GM19455 (cell line): ENCODE measurements around the gene ZFAND5.

ENCODE experiments used
- ATAC-seq: cut with Tn5 transposase; IDR thresholded peaks from one replicate; pipeline ENCODE4 v1.9.1; 2021; ENCODE audit not compliant: unreplicated experiment

ZFAND5 gene

DNA sequence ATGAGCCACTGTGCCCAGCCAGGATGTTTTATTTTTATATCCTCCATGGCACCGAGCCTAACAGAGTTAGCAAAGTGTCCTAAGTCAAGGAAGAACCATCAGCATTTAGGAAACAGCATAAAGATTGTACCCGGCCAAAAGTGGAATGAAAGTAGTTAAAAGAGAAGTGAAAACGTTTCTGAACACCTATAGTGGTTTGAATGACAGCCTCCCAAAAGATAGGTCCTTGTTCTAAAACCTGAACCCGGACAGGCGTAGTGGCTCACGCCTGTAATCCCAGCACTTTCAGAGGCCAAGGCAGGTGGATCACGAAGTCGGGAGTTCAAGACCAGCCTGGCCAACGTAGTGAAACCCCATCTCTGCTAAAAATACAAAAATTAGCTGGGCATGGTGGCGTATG lies 37.4 kb downstream of the ZFAND5 start:
- peak; percentile 57 for ATAC-seq

DNA sequence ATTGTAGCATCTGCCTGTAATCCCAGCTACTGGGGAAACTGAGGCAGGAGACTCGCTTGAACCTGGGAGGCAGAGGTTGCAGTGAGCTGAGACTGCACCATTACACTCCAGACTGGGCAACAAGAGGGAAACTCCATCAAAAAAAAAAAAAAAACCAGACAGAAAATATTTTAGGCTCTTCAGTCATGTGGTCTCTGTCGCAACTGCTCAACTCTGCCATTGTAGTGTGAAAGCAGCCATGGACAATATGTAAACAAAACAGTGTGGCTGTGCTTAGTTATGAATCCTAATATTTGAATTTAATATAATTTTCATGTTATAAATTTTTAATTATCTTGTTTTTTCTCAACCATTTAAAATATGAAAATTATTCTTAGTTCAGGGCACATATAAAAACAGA lies 38.4 kb downstream of the ZFAND5 start:
- ATAC-seq: no peak

DNA sequence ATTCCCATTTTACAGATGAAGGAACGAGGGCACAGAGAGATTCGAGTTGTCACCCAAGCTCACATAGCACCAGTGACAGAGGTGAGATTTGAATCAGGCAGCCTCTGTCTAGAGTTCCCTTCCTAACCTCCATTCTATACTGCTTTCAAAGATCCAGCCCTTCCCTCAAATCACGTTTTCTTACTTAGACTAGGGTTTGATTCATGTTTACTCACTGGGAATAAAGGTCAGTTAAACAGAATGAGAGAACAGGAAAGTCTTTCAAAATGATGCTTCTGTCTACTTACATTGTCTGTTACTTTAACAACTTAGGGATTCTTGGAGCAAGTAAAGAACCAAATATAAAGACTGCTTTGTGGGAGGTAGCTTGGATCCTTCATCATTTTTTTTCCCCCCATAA lies 40.0 kb downstream of the ZFAND5 start:
- ATAC-seq: no peak

DNA sequence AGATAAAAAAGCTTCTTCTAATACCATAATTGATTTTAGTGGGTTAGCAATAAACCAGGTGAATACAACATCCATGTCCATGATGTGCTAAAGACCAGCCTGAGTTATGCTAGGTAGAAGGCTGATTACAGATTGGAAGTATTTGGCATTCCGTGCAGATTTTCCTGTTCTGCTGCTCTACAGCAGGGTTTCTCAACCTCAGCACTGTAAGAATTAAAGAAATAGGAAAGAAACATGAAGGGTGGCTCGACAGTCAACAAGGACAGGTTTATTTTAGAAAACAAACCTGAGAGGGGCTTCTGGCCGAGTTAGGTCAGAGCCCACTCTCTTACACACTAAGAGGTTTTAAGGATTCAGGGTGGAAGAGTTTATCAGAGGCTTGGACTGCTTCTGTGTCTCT lies 42.3 kb downstream of the ZFAND5 start:
- ATAC-seq: no peak

DNA sequence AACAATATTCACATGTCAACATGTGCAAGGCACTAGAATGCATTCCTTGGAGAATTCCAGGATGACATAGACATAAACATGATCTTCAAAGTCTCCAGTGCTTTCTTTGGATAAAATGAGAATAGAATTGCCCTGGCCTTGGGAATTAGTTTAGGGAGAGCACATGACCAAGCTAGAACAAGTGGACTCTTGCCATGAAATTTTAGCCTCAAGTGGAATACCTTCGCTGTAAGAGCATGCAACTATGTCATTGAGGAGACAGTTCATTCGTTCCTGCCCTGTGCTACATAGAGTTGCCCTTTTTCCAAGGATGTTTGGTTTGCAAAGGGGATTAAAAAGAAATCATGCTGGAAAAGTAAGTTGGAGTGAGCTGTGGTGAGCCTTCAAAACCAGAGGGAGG lies 42.7 kb downstream of the ZFAND5 start:
- ATAC-seq: no peak

DNA sequence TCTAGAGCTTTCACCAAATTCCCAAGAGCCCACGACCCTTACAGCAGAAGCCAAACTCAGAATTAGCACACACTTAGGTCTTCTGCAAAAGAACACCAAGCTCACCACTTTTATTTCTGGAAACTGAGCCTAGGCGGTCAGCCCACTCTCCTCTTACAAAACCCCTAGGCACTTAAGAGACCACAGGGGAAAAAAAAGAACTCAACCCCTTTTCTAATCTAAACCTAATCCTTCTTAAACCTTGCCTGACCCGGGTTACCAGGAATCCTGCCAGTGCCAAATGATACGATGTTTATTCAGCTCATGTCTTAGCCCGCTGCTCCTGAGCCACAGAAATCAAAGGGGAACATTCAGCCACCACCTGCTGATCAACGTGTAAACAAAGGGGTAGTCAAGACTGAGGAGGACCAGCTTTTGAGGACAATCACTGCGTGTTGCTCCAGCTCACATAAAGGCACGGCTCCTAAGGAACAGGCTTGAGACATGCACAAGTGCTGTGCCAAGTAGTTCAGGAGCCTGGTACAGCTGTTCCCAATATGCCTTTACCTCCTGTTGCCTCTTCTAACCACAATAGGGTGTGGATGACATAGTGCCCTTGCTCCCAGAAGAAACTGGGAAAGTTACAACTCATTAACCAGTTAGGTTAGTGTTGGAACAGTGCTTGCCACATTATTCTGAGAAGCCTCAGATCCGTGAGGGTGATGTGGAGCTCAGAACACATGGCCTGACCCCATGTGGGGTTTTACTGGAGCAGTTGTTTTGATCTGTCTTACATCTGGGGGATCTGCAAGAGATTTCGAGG lies 49.3 kb downstream of the ZFAND5 start:
- no peak for ATAC-seq

DNA sequence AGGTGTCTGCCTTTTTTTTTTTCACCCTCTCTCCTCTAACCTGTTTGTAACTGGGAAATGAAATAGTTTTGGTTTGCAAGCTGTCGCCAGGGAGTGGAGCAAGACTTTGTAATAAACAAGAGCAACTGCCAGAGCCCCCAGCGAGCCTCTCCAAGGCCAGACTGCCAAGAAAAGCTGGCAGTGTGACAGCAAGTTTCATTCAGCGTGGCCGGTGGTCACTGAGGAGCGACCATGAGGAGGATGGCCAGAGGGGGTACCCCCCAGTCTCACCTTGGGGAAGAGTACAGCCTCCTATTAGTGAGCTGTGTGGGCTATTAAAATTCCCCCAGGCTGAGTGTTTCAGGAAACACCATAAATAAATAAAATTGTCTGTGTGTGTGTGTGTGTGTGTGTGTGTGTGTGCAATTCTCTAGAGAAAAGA lies 49.9 kb downstream of the ZFAND5 start:
- no peak for ATAC-seq

DNA sequence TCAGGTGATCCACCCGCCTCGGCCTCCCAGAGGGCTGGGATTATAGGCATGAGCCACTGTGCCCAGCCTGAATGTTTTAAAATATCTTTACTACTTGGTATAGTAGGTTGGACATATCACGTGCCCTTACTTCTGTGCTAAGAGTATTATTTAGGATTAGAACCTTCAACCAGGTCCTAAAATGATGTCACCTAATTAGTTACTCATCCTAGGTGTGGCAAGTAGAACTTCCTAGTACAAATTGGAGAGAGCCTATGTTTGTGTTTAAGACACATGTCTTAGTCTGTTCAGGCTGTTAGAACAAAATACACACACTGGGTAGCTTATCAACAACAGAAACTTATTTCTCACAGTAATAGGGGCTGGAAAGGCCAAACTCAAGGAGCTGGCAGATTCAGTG lies 51.5 kb downstream of the ZFAND5 start:
- no peak for ATAC-seq

DNA sequence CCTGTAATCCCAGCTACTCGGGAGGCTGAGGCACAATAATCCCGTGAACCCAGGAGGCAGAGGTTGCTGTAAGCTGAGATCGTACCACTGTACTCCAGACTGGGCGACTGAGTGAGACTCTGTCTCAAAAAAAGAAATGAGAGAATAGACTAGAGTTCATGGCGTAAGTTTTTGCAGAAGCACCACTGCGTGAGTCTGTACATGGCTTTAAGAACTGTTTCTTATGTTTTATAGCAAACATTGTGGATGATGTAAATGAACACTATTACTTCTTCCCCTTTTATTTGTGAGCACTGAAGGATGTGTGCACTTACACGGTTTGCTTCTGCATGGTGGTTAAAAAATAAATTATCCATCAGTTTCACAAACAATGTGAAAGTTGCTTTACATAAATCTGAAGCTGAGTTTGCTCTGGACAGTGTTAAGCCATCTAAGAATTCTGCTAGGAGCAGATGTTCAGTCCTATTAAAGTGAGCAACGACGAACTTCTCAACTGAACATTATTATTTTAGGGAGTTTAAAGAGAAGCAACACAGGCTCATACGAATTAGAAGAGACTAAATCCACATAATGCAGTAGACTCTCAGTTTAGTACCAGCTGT lies 52.5 kb downstream of the ZFAND5 start:
- ATAC-seq: no peak

DNA sequence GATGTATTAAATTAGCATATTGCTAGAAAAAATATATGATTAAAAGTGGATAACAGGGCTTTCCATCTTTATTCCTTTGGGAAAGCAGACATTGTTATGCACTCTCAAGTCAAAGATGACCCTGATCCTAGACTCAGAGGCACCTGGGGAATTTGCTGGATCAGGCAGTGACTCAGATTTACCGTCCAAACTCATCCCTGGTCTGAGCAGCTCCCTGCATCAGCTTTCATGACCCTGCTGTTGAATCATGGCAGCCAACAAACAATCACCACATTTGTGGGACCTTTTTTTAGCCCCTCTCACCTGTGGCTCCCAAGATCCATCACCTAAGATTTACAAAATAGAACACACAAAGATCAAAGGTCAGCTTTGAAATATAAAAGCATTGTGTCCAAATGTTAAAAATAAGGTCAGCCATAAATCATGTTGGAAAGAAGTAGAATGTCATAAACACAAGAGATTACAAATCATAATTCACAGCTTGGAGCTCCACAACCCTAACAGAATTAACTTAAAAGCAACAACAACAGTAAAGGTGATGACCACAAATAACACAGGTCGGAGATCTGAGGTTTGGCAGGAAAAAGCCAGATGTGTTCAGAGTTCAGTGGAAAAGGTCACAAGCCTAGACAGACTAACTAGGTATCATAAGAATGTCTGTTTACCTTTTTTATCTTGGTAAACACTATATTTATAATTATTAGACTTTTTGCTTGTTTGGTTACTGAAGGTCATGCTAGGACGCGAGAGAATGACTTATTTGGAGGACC lies 55.5 kb downstream of the ZFAND5 start:
- no peak for ATAC-seq

DNA sequence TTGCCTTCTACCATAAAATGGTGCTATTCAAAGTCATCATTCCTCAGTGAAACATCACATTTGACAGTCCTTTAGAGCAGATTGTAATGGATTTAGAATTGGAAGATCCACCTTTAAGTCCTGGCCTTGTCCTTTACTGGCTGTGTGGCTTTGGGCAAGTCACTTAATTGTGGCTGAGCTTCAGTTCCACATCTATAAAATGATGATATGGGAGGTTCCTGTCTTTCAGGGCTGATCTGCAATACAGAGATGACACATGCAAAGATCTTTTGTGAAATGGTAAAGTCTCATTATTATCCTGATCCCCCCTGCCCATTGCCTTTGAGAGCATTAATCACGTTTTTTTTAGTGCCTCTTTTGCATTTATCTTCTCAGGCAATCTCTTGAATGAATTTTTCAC lies 58.2 kb downstream of the ZFAND5 start:
- ATAC-seq: no peak

DNA sequence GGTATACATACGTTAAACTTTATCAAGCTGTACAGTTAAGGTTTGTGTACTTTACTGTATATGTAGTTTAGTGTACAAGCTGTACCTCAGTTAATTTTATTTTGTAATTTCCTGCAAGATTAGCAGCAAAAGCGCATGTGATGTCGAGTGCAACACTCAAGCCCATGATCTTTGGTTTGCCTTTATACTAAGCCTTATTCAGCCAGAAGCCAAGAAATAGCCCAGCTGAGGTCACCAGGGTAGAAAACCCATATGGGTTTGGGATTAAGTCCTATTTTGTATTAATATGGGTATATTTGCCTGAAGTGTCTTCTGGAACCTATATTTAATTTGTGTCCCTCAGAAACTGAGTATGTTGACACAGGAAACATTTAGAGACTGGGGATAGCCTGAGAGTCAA lies 59.3 kb downstream of the ZFAND5 start:
- no peak for ATAC-seq

DNA sequence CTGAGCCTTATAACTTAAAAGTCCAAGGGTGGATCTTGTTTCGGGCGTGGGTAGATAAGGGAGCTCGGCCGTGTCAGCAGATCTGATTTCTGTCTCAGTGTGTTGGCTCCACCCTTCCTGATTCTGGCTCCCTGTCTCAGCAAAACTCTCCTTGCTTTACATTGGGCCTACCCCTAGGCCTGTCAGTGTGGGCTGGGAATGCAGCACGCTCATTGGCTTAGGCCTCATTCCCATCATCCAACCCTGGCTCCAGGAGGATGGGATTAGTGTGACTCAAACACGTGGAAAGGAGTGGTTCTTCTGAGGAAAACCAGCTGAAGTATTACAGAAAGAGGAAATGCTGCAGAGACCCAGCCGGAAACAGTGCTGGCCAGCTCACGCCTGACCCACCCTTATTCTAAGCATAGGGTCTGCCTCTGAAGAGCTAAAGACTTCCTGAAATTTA lies 59.9 kb downstream of the ZFAND5 start:
- ATAC-seq: peak; percentile 83

DNA sequence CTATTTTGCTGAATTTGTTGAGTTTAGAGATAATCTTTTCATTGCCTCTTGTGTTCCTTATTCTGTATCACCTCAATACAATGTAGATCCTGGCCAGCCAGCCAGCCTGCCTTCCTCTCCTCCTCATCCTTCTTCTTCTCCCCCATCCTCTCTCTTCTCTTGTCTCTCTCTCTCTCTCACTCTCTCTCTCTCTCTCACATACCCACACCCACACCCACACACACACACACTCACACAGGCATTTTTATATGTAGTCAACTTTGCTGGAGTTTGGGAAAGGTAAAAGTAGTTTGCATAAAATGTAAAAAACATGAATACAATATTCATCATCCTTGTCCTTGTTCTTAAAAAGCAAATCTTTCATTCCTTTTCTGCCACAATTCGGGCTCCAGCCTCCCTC lies 60.5 kb downstream of the ZFAND5 start:
- ATAC-seq: no peak
